Fibroblast of pulmonary artery (primary cell): Measurements from ENCODE around the gene TSGA10.
"Not testable (repeated sequence)": the region's sequence is repeated elsewhere in the genome, so short reads cannot be mapped to it uniquely, and the experiment has no call there.

Experiments
- DNase-seq: peaks from one replicate; pipeline ENCODE4 v3.0.0-alpha.2; 2010; ENCODE audit warnings: low read depth
- H3K4me3 ChIP-seq: replicated peaks from 2 replicates; pipeline ENCODE4 v1.5.1; 2011; ENCODE audit warnings: low read depth, mild to moderate bottlenecking, control low read depth, low read length, moderate library complexity
- CTCF ChIP-seq: IDR thresholded peaks from 2 replicates; pipeline ENCODE4 v1.5.1; 2011; ENCODE audit warnings: mild to moderate bottlenecking, control low read depth, low read length, inconsistent platforms; ENCODE audit errors: missing control alignments

TSGA10 gene

GRCh38 chr2:99154643-99155536 is at the start of gene TSGA10, which contains the start of gene LIPT1:
TSGA10 (minus strand) TSS chr2:99154942; CDS start chr2:99109439, 45,503 bp downstream.
LIPT1 (plus strand) TSS chr2:99154967; CDS start chr2:99161958, 6,991 bp downstream.
- peak within 1 kb of the TSS; percentile 64 for H3K4me3 ChIP-seq
- peak; percentile 13 for TF ChIP-seq CTCF
- peak; percentile 89 for DNase-seq

GRCh38 chr2:99201959-99202678 is 47.4 kb upstream of the TSGA10 start:
- no peak overlapping the region for H3K4me3 ChIP-seq
- peak; percentile 8 for TF ChIP-seq CTCF
- no peak for DNase-seq

- TF ChIP-seq CTCF, result no peak
- DNase-seq, result no peak
- H3K4me3 ChIP-seq, result no peak overlapping the region
Measured at GRCh38 chr2:99200076-99200800, 45.5 kb upstream of the TSGA10 start.

GRCh38 chr2:99198103-99198841 is 43.5 kb upstream of the TSGA10 start:
- no peak for TF ChIP-seq CTCF
- H3K4me3 ChIP-seq, result no peak overlapping the region
- no peak for DNase-seq

GRCh38 chr2:99192364-99192763 is 37.6 kb upstream of the TSGA10 start:
- not testable (repeated sequence) for H3K4me3 ChIP-seq, DNase-seq

- DNase-seq, result no peak
- TF ChIP-seq CTCF, result peak; percentile 8
- no peak overlapping the region for H3K4me3 ChIP-seq
Measured at GRCh38 chr2:99190548-99190947, 35.8 kb upstream of the TSGA10 start.
